Lower leg skin (tissue), 3 donors: ENCODE results near the gene LGR6.
A peak's percentile ranks its signal among the peaks of the same experiment; 100 is the strongest.

Source experiments
- POLR2A ChIP-seq, 2 donors: fragments of 450-650 bp; IDR thresholded peaks; one replicate each; pipeline ENCODE4 v1.6.1; 2016 to 2017; ENCODE audit warnings: antibody characterized with exemption in 2 of 2, mild to moderate bottlenecking in 1 of 2, moderate library complexity in 1 of 2
- TF ChIP-seq, protein P1 (sequence below), 3 donors: fragments of 450-650 bp; IDR thresholded peaks; one replicate each; pipeline ENCODE4 v1.5.1; 2016; ENCODE audit warnings: antibody characterized with exemption in 3 of 3, mild to moderate bottlenecking in 3 of 3, moderate library complexity in 2 of 3

DNA sequence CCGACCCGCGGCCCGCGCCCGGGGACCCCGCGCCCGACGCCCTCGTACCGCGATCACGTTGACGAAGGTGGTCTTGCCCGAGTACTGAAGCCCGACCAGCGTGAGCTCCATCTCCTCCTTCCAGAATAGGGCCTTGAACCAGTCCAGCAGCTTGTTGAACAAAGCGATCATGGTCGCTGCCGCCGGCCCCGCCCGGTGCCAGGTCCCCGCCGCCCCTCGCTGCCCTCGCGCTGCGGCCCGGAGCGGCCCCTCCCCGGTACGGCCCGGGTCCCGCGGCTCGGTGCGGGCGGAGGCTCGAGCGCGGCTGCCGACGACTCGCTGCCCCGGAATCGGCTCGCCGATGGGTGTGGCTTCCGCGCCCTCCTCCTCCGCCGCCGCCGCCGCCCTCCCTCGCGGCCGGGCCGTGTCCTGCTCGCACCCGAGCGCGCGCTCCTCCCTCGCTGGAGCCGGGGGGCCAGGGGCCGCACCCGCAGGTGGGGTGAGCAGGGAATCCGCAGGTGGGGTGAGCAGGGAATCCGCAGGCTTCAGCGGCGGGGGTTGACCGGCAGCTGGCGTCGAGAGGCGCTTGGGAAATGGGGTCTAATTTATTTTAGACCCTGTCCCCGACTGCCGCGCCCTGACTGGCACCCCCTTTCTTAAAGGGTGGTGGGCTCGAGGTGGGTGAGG is 49.1 kb upstream of the LGR6 start, which contains the start of gene ARL8A:
- TF ChIP-seq, protein P1, sequence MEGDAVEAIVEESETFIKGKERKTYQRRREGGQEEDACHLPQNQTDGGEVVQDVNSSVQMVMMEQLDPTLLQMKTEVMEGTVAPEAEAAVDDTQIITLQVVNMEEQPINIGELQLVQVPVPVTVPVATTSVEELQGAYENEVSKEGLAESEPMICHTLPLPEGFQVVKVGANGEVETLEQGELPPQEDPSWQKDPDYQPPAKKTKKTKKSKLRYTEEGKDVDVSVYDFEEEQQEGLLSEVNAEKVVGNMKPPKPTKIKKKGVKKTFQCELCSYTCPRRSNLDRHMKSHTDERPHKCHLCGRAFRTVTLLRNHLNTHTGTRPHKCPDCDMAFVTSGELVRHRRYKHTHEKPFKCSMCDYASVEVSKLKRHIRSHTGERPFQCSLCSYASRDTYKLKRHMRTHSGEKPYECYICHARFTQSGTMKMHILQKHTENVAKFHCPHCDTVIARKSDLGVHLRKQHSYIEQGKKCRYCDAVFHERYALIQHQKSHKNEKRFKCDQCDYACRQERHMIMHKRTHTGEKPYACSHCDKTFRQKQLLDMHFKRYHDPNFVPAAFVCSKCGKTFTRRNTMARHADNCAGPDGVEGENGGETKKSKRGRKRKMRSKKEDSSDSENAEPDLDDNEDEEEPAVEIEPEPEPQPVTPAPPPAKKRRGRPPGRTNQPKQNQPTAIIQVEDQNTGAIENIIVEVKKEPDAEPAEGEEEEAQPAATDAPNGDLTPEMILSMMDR (IDR thresholded peaks at IDR 0.05), result no peak
- peak in 1 of 2 donors; percentile 49 for TF ChIP-seq POLR2A (IDR thresholded peaks at IDR 0.05)
